ENCODE measurements around the gene DKC1. TPM values are rescaled to one million over a fixed set of nuclear protein-coding genes. Genes with fewer than 3 reads are reported as not detected.

Gene DKC1
- total and polyA plus RNA-seq, 2 experiments from 2014 or later = 120 to 165 TPM

DNA sequence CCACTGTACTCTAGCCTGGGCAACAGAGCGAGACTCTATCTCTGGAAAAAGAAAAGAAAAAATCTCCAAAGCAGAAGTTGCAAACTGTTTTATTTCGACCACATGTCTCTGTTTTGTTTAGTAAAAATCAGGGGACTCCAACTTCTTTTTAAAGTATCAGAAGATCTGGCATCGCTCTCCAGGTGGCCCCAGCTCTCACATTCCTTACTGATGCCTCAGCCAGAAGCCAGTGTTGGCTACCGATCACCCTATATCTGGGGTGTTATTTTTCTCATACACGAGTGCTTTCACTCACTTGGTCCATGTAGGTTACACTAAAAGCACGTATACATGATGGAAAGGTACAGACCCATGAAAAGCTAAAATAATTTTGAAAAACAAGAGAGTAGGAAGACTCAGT is 34.3 kb downstream of the DKC1 start:
- no peak overlapping the region for H3K4me3 ChIP-seq
- DNase-seq (ENCODE audit: low spot score) (peak; percentile 29), ATAC-seq (no peak)
- no peak overlapping the region for H3K4me3 Mint-ChIP-seq
- peaks cover 6% of the 10 kb centered on the region; the same call in 1 of the 2 replicates for H3K79me2 ChIP-seq (replicated peaks; ENCODE audit: insufficient read depth)
- peaks cover 4% of the 10 kb centered on the region for H3K27me3 Mint-ChIP-seq (ENCODE audit: insufficient read depth, low read depth, poor library complexity)
- no peak overlapping the region for H2AFZ ChIP-seq
- peaks cover 23% of the 10 kb centered on the region for H3K4me1 Mint-ChIP-seq
- 0 out of 2 replicates have a peak, but pooled peaks cover 3% of the 10 kb centered on the region for H3K27me3 ChIP-seq (ENCODE audit: insufficient read depth)
- H3K9me3 Mint-ChIP-seq = no peaks in the 10 kb centered on the region
- H3K4me2 ChIP-seq = peak overlapping the region; percentile 42; the same call in 1 of the 2 replicates
- H3K36me3 ChIP-seq (ENCODE audit: insufficient read depth) = no peaks in the 10 kb centered on the region
- no peaks in the 10 kb centered on the region for H3K9me2 ChIP-seq (ENCODE audit: insufficient read depth)
- peaks cover 21% of the 10 kb centered on the region; the same call in 1 of the 2 replicates for H3K4me1 ChIP-seq (ENCODE audit: insufficient read depth)
- H3K27ac ChIP-seq (ENCODE audit: low read depth) = no peak overlapping the region
- no peaks in the 10 kb centered on the region for H4K20me1 ChIP-seq (replicated peaks; ENCODE audit: insufficient read depth)
- H3K27ac Mint-ChIP-seq = no peak overlapping the region
- no peaks in the 10 kb centered on the region for H3F3A ChIP-seq (replicated peaks; ENCODE audit: low read depth)
- TF ChIP-seq NANOG (IDR thresholded peaks at IDR 0.05; ENCODE audit: borderline replicate concordance) = no peak
- TF ChIP-seq ZNF331 (CRISPR knock-in tag; IDR thresholded peaks at IDR 0.05; ENCODE audit: low read depth) = no peak
- TF ChIP-seq ZNF114 (CRISPR knock-in tag; IDR thresholded peaks at IDR 0.05) = no peak
- no peak for TF ChIP-seq EZH2phosphoT487 (IDR thresholded peaks at IDR 0.05; ENCODE audit: unreplicated experiment)
- H3K36me3 Mint-ChIP-seq (ENCODE audit: low read depth) = no peaks in the 10 kb centered on the region

GRCh38 chrX:154799556-154800348 is 37.1 kb downstream of the DKC1 start:
- ATAC-seq (peak; percentile 74), DNase-seq (ENCODE audit: low spot score) (no peak)
- Mint-ChIP-seq H3K4me3 (no peak overlapping the region), H3K36me3 (ENCODE audit: low read depth) (no peaks in the 10 kb centered on the region), H3K4me1 (peaks cover 36% of the 10 kb centered on the region), H3K27me3 (ENCODE audit: insufficient read depth, low read depth, poor library complexity) (peaks cover 15% of the 10 kb centered on the region), H3K27ac (no peak overlapping the region), H3K9me3 (no peaks in the 10 kb centered on the region)
- no peaks in the 10 kb centered on the region for H3F3A ChIP-seq (replicated peaks; ENCODE audit: low read depth)
- H3K36me3 ChIP-seq (ENCODE audit: insufficient read depth) = no peaks in the 10 kb centered on the region
- peaks cover 11% of the 10 kb centered on the region for H3K27me3 ChIP-seq (ENCODE audit: insufficient read depth)
- H4K20me1 ChIP-seq (replicated peaks; ENCODE audit: insufficient read depth) = no peaks in the 10 kb centered on the region
- peak overlapping the region; percentile 26; the same call in 1 of the 2 replicates for H3K4me2 ChIP-seq
- no peaks in the 10 kb centered on the region for H3K9me2 ChIP-seq (ENCODE audit: insufficient read depth)
- TF ChIP-seq, protein P1, sequence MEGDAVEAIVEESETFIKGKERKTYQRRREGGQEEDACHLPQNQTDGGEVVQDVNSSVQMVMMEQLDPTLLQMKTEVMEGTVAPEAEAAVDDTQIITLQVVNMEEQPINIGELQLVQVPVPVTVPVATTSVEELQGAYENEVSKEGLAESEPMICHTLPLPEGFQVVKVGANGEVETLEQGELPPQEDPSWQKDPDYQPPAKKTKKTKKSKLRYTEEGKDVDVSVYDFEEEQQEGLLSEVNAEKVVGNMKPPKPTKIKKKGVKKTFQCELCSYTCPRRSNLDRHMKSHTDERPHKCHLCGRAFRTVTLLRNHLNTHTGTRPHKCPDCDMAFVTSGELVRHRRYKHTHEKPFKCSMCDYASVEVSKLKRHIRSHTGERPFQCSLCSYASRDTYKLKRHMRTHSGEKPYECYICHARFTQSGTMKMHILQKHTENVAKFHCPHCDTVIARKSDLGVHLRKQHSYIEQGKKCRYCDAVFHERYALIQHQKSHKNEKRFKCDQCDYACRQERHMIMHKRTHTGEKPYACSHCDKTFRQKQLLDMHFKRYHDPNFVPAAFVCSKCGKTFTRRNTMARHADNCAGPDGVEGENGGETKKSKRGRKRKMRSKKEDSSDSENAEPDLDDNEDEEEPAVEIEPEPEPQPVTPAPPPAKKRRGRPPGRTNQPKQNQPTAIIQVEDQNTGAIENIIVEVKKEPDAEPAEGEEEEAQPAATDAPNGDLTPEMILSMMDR (conservative IDR thresholded peaks at IDR 0.05; ENCODE audit: low read depth in 2 of 2) = no peak
- TF ChIP-seq JUNB (IDR thresholded peaks at IDR 0.05; ENCODE audit: unreplicated experiment) (no peak), POLR2AphosphoS5 (IDR thresholded peaks at IDR 0.05; ENCODE audit: low read depth) (no peak), CREB1 (CRISPR knock-in tag; IDR thresholded peaks at IDR 0.05; ENCODE audit: low read depth) (no peak), NANOG (IDR thresholded peaks at IDR 0.05; ENCODE audit: borderline replicate concordance) (no peak), EZH2 (IDR thresholded peaks at IDR 0.05; ENCODE audit: low read depth, unreplicated experiment) (no peak), ZNF331 (CRISPR knock-in tag; IDR thresholded peaks at IDR 0.05; ENCODE audit: low read depth) (no peak), STAT1 (IDR thresholded peaks at IDR 0.05; ENCODE audit: unreplicated experiment) (no peak), ETS1 (IDR thresholded peaks at IDR 0.05) (no peak), REST (IDR thresholded peaks at IDR 0.05; ENCODE audit: unreplicated experiment) (no peak), ZNF114 (CRISPR knock-in tag; IDR thresholded peaks at IDR 0.05) (no peak)
- H3K27ac ChIP-seq (ENCODE audit: low read depth) = no peak overlapping the region
- peaks cover 21% of the 10 kb centered on the region; the same call in 1 of the 2 replicates for H3K4me1 ChIP-seq (ENCODE audit: insufficient read depth)
- H3K79me2 ChIP-seq (replicated peaks; ENCODE audit: insufficient read depth) = peaks cover 6% of the 10 kb centered on the region; the same call in 1 of the 2 replicates
- H3K4me3 ChIP-seq = no peak overlapping the region
- no peak overlapping the region for H2AFZ ChIP-seq

Data from GM23338 (cell line).